OCI-LY7 (cell line): ENCODE data around the gene GNG13. TPM values are rescaled to one million over a fixed set of nuclear protein-coding genes. Genes with fewer than 3 reads are reported as not detected.

Experiments used
- BruUV-seq: library from RNA; stranded (reverse); fragments of 400-500 nt; replicated peaks from 2 replicates; lab custom pipeline; 2021; lab: Mats Ljungman, UMichigan
- CTCF ChIA-PET: fragments of 300-600 bp; sonication (Branson Sonifier 250); formaldehyde crosslinking; loops from one replicate; lab custom pipeline; 2022; ENCODE audit warnings: antibody characterized with exemption; ENCODE audit not compliant: unreplicated experiment; lab: Charles Lee
- POLR2A ChIA-PET: fragments of 300-600 bp; sonication (Branson Sonifier 250); formaldehyde crosslinking; loops from one replicate; lab custom pipeline; 2022; ENCODE audit warnings: antibody characterized with exemption; lab: Charles Lee
- DNase-seq: peaks from one replicate; pipeline ENCODE4 v3.0.0-alpha.2; 2015; ENCODE audit warnings: low spot score
- H2AFZ ChIP-seq: fragments of 200-600 bp; sonication (generic), shearing (Covaris generic); 2 replicates; pipeline ENCODE4 v1.6.1; 2014; ENCODE audit warnings: mild to moderate bottlenecking, antibody characterized with exemption, low read length, moderate library complexity
- H3K27ac ChIP-seq: fragments of 200-600 bp; sonication (generic); 2 replicates; pipeline ENCODE4 v1.5.1; 2014; ENCODE audit warnings: mixed run types, low read depth, mild to moderate bottlenecking, moderate library complexity, low read length, inconsistent platforms; ENCODE audit not compliant: poor library complexity, severe bottlenecking
- H3K36me3 ChIP-seq: fragments of 200-600 bp; sonication (generic); 2 replicates; pipeline ENCODE4 v1.6.1; 2014; ENCODE audit warnings: mild to moderate bottlenecking, antibody characterized with exemption, low read length, moderate library complexity, mixed read lengths; ENCODE audit not compliant: insufficient read depth
- H3K4me1 ChIP-seq: fragments of 200-600 bp; sonication (generic); 2 replicates; pipeline ENCODE4 v1.5.1; 2014; ENCODE audit warnings: mild to moderate bottlenecking, low read length; ENCODE audit not compliant: insufficient read depth, poor library complexity, severe bottlenecking
- H3K4me2 ChIP-seq: fragments of 200-600 bp; sonication (generic); 2 replicates; pipeline ENCODE4 v1.6.1; 2014; ENCODE audit warnings: mild to moderate bottlenecking, low read length
- H3K4me3 ChIP-seq: fragments of 200-600 bp; sonication (generic); 2 replicates; pipeline ENCODE4 v1.5.1; 2014; ENCODE audit warnings: mild to moderate bottlenecking, low read depth, low read length; ENCODE audit not compliant: poor library complexity, severe bottlenecking
- H3K79me2 ChIP-seq: fragments of 200-600 bp; sonication (generic); 2 replicates; pipeline ENCODE4 v1.6.1; 2016; ENCODE audit warnings: low read depth, mild to moderate bottlenecking, low read length, moderate library complexity, mixed read lengths; ENCODE audit not compliant: insufficient read depth
- H3K9me2 ChIP-seq: fragments of 200-600 bp; sonication (generic); 2 replicates; pipeline ENCODE4 v1.6.1; 2016; ENCODE audit warnings: mild to moderate bottlenecking, low read length, mixed read lengths; ENCODE audit not compliant: insufficient read depth
- H3K9me3 ChIP-seq: fragments of 200-600 bp; sonication (generic); 2 replicates; pipeline ENCODE4 v1.6.1; 2014; ENCODE audit warnings: mild to moderate bottlenecking, mixed run types, low read length, mixed read lengths
- H4K20me1 ChIP-seq: fragments of 200-600 bp; sonication (generic); 2 replicates; pipeline ENCODE4 v1.6.1; 2014; ENCODE audit warnings: mild to moderate bottlenecking, antibody characterized with exemption, low read length, moderate library complexity, mixed read lengths; ENCODE audit not compliant: insufficient read depth
- CTCF ChIP-seq: fragments of 200-600 bp; sonication (generic); conservative IDR thresholded peaks from 2 replicates; pipeline ENCODE4 v1.5.1; 2014; ENCODE audit warnings: mild to moderate bottlenecking, antibody characterized with exemption, low read length, moderate library complexity, mixed read lengths
- EZH2phosphoT487 ChIP-seq: fragments of 200-600 bp; sonication (generic); IDR thresholded peaks from 2 replicates; pipeline ENCODE4 v1.6.1; 2018; ENCODE audit warnings: low read depth, borderline replicate concordance, mild to moderate bottlenecking, mixed run types, antibody characterized with exemption, low read length, moderate library complexity, mixed read lengths
- intact Hi-C: fragments of 100-400 bp; cut with micrococcal nuclease; formaldehyde crosslinking; loops from one replicate; pipeline ENCODE4 v1.10.0; 2022; ENCODE audit not compliant: unreplicated experiment
- total RNA-seq, 2 experiments: library from RNA; depleted of rRNA in 1 of 2; stranded (reverse); fragments of >200 nt in 1 of 2; shearing (Covaris generic) in 1 of 2; gene quantifications; 2 replicates each; pipeline ENCODE4 v1.2.3, GENCODE V29; 2014 to 2022

GNG13 gene
- total RNA-seq, 2 experiments from 2014 or later = not detected

- DNase-seq = no peak
- H3K36me3 ChIP-seq = no peaks in the 10 kb centered on the region
- no peaks in the 10 kb centered on the region for H3K9me2 ChIP-seq
- no peaks in the 10 kb centered on the region for H3K4me1 ChIP-seq
- no peaks in the 10 kb centered on the region for H3K9me3 ChIP-seq
- intact Hi-C loops = no loop called here
- H4K20me1 ChIP-seq = no peaks in the 10 kb centered on the region
- no peak overlapping the region for H3K4me2 ChIP-seq
- TF ChIP-seq EZH2phosphoT487 = no peak
- TF ChIP-seq CTCF = no peak
- ChIA-PET POLR2A (no interaction called here), CTCF (no interaction called here)
- H3K27ac ChIP-seq = no peak overlapping the region
- no TSS peak for BruUV-seq
- no peaks in the 10 kb centered on the region for H3K79me2 ChIP-seq
- H2AFZ ChIP-seq = no peak overlapping the region
- no peak overlapping the region for H3K4me3 ChIP-seq
Observed at GRCh38 chr16:805474-805873, 4.9 kb upstream of the GNG13 start.

GRCh38 chr16:804193-805048 is 3.9 kb upstream of the GNG13 start:
- ChIA-PET POLR2A (interaction anchor here (0.9 kb wide), 1 partner anchor 168 kb away, joined by 3 read pairs; no protein-coding TSS in a partner anchor), CTCF (interaction anchor here (0.6 kb wide), 1 partner anchor 212 kb away, joined by 3 read pairs; no protein-coding TSS in a partner anchor)
- Histone ChIP-seq H3K4me3 (no peak overlapping the region), H3K9me3 (no peaks in the 10 kb centered on the region), H3K4me2 (no peak overlapping the region), H3K27ac (no peak overlapping the region), H3K79me2 (no peaks in the 10 kb centered on the region), H3K36me3 (no peaks in the 10 kb centered on the region), H4K20me1 (no peaks in the 10 kb centered on the region), H2AFZ (no peak overlapping the region), H3K4me1 (no peaks in the 10 kb centered on the region), H3K9me2 (no peaks in the 10 kb centered on the region)
- intact Hi-C loops = no loop called here
- DNase-seq = no peak
- BruUV-seq = no TSS peak
- TF ChIP-seq CTCF (no peak), EZH2phosphoT487 (no peak)

GRCh38 chr16:803754-804080 is 3.2 kb upstream of the GNG13 start:
- H3K79me2 ChIP-seq = no peaks in the 10 kb centered on the region
- POLR2A ChIA-PET = interaction anchor here (0.7 to 0.9 kb wide), 2 partner anchors 148 to 169 kb away, joined by 3 read pairs; no protein-coding TSS in a partner anchor
- H3K4me3 ChIP-seq = no peak overlapping the region
- no peak overlapping the region for H3K4me2 ChIP-seq
- H2AFZ ChIP-seq = no peak overlapping the region
- peaks cover 1% of the 10 kb centered on the region for H3K36me3 ChIP-seq
- CTCF ChIA-PET = no interaction called here
- no peak for DNase-seq
- H3K4me1 ChIP-seq = peaks cover under 1% of the 10 kb centered on the region
- no peaks in the 10 kb centered on the region for H4K20me1 ChIP-seq
- H3K9me3 ChIP-seq = no peaks in the 10 kb centered on the region
- no TSS peak for BruUV-seq
- TF ChIP-seq CTCF (no peak), EZH2phosphoT487 (no peak)
- H3K27ac ChIP-seq = no peak overlapping the region
- intact Hi-C loops = no loop called here
- H3K9me2 ChIP-seq = no peaks in the 10 kb centered on the region
